CD4-positive, alpha-beta T cell treated with Interleukin-1 beta for 1 hour (primary cell): Measurements from ENCODE around the gene CBFA2T2.
A peak's percentile ranks its signal among the peaks of the same experiment; 100 is the strongest.

Experiments used
- DNase-seq, 2 donors: peaks; one replicate each; pipeline ENCODE4 v3.0.0-alpha.2; 2020 to 2022

The CBFA2T2 gene

GRCh38 chr20:33656010-33656782 is 166.3 kb downstream of the CBFA2T2 start:
- no peak for DNase-seq

GRCh38 chr20:33656783-33657703 is 167.1 kb downstream of the CBFA2T2 start:
- no peak for DNase-seq

DNA sequence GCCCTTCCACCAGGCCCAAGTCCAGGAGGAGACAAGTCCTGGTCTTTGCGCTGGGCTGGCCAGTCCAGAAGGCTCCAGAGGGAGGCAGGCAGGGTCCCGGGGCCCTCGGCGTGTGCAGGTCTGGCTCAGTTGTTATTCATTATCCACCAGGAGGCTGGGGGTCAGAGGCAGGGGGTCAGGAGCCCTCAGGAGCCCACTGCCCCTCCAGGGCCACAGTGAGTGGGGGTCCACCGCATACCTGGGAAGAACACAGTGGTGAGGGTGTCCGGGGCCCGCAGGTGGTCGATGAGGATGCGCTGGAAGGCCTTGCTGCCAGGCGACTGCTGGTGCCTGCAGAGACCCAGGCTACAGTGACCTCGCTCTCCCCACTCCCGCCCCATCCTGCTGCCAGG is 167.8 kb downstream of the CBFA2T2 start:
- DNase-seq: no peak

DNA sequence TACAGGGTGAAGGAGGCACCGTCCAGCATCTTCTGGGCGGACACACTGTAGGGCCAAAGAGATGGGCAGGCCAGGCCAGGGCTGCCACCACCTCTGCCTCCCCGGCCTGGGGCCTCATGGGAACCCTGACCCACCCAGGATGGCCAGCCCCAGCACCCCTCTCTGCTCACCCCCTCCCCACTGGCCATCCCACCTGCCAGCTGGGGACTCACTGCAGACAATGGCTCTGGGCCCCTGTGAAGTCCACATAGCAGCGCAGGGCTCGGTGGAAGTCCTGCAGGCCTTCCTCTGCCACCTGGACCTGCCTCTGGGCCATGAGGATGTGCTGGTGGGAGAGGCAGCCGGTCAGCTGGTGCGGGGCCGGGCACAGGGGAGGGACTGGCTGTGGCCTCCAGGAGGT is 168.6 kb downstream of the CBFA2T2 start:
- no peak for DNase-seq

DNA sequence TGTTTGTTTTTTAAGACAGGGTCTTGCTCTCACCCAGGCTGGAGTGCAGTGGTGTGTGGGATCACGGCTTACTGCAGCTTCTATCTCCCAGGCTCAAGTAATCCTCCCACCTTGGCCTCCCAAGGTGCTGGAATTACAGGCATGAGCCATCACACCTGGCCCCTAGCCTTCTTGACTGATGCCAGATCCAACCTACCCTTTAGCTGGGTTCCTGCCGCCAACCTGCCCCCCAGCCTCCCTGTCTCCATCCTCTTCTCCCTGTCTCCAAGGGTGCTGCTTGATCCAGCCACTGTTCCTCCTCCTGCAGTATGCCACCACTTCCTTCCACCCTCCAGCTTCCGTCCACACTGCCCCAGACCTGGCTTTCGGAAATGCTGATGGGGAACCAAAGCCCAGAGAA is 169.0 kb downstream of the CBFA2T2 start:
- DNase-seq: no peak

- no peak for DNase-seq
These were observed 169.6 kb downstream of the CBFA2T2 start for GRCh38 chr20:33659341-33660034.

- DNase-seq: no peak
These were observed 170.3 kb downstream of the CBFA2T2 start for GRCh38 chr20:33660035-33660684.

DNA sequence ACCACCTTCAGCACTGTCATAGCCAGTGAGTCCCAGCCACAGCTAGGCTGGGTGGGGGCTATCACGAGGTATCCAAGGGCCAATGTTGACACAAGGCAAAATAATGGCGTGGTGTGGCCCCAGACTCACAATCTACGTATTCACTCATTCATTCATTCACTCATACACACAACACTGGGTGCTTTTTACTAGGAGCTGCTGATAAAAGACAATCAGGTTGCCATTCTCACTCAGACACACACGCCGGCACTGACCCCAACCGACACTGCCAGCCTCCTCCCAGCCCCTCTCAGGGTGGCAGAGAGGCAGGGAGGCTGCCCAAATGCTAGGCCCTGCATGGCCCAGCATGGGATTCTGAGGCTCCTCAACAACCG is 170.8 kb downstream of the CBFA2T2 start:
- no peak for DNase-seq

- no peak for DNase-seq
These were observed 172.3 kb downstream of the CBFA2T2 start, which contains the start of gene C20orf144 for GRCh38 chr20:33662172-33662571. TSS of gene C20orf144 (plus strand) at chr20:33662327. CDS start at chr20:33662346, 19 bp downstream.

DNA sequence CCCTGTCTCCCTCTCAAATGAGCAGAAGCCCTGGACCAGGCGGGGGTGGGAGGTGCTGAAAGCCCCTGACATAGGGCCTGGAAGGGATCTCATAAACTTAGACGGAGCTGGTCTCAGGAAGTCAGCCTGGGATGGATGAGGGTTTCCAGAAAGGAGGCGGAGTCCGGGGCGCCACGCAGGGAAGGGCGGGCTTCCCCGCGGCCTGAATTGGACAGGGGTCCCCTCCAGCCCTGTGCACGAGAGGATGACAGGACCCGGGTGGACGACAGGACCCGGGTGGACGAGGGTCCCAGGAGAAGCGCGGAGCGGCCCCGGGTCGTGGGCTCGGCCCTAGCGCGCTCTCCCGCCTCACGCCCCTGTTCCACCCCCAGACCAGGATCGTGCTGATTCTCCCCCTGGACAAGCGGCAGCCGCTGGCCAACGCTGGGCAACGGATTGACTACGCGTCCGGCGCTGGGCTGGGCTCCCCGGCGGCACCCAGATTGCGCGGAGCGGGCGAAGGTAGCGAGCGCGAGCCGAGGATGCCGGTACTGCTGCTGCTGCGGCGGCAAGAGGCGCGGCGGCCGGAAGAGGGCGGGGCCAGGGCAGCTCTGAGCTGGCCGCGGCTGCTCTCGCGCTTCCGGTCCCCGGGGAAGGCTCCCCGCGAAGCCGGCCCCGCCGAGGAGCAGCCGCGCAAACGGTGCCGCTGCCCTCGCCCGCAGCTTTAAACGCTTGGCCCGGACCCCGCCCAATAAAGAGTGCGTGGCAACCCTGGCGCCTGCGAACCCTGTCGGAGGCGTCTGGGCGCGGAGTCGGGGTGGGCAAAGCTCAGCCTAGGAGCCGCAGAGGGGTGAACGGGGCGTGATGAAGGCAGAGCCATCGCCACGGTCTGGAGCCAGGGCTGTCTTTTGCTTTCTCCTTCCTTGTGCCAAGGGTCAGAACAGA is 173.5 kb downstream of the CBFA2T2 start:
- DNase-seq: peak; percentile 85 to 86

DNA sequence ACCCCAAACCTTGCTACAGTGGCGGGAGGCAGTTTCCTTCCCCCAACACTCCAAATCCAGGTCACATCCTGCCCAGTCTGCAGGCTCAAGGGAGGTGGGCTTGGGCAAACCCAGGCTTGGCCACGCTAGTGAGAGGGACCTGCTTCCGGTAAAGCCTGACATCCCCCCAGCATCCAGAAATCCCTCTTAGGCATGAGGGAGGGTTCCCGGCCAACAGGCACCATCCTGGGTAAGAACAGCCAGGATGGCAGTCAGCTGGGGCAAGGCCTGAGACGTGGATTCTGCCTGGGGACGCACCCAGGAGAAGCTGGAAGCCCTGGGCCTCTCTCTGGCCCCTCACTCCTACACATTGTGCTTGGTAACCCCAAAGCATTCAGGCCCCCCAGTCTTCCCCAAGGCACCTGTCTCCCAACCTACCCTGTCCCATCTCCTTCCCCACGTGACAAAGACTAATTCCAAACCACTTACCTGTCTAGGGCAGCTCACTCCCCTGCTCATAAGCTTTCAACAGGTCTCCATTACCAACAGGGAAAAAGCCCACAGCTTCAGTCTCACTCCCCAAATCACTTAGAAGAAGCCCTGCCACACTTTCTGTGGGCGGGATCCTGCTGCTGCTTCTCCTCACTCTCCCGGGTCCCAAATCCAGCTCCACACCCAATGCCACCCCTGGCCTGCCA is 174.3 kb downstream of the CBFA2T2 start:
- DNase-seq: no peak

GRCh38 chr20:33664762-33665144 is 174.9 kb downstream of the CBFA2T2 start:
- DNase-seq: no peak

GRCh38 chr20:33666293-33667244 is 176.7 kb downstream of the CBFA2T2 start, which contains the start of gene ACTL10:
TSS of gene ACTL10 (plus strand) at chr20:33666943. CDS start at chr20:33667498, 555 bp downstream.
- peak; percentile 88 to 92 for DNase-seq

GRCh38 chr20:33667245-33667675 is 177.4 kb downstream of the CBFA2T2 start:
- DNase-seq: peak; percentile 40 to 41

- peak; percentile 81 to 83 for DNase-seq
These were observed 178.0 kb downstream of the CBFA2T2 start for GRCh38 chr20:33667676-33668465.

DNA sequence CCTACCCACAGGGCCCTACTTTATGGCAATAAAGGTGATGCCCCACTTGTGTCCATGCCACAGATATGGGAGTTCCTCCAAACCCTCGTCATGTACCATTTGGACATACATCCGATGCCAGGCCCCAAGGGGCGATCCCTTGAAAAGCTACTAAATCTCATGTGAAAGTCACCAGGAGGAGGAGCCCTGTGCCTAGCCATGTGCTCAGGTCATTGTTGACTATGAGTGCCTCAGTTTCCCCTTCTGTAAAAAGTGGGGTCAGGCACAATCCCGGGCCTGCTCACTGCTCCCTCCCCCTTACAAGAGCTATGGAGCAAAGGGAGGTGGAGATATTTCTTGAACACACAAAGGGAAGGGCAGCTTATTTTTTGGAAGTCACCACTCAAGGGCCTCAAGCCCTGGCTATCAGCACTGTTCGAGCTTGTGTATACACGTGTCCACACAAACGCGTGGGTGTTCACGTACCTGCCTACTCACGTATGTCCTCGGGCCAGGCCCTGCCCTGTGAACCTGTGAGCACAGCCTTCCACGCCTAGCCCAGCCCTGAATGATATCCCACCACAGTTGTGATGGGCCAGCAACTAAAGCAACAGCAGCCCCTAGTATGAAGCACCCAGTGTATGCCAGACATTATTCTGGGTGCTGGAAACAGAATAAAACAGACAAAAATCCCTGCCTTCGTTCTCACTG is 178.7 kb downstream of the CBFA2T2 start:
- no peak for DNase-seq

DNA sequence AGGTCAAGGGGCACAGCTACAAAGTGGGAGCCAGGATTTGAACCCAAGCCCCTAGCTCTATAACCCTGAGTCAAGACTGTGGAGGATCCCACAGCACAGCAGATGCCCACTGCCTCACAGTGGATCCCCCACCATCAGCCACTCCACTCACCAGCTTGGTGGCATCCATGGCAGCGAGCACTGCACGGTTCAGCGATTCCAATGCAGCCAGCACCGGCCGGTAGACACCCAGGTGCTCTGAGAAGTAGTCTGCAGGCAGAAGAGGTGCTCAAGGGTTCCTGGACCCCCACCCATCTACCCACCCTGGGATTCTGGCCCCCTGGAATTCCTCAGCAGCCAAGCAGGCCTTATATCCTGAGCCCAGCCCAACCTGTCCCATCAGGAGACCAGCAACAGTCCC is 179.3 kb downstream of the CBFA2T2 start:
- no peak for DNase-seq
